CD14-positive monocyte (primary cell): Measurements from ENCODE around the gene MDK. TPM values are rescaled to one million over a fixed set of nuclear protein-coding genes. Genes with fewer than 3 reads are reported as not detected.
"Not testable (repeated sequence)": the region's sequence is repeated elsewhere in the genome, so short reads cannot be mapped to it uniquely, and the experiment has no call there.

ENCODE experiments used
- DNase-seq, 3 donors: peaks; one replicate each; pipeline ENCODE4 v3.0.0-alpha.2; 2011 to 2022
- H2AFZ ChIP-seq: 2 replicates; pipeline ENCODE4 v1.6.0; 2012; ENCODE audit warnings: mild to moderate bottlenecking, low read depth, low read length, inconsistent platforms; ENCODE audit not compliant: insufficient read depth, poor library complexity, severe bottlenecking
- H3K27ac ChIP-seq, 2 donors: 1 replicate in 1 of 2; 2 replicates in 1 of 2; pipeline ENCODE4 v1.5.1; 2012 to 2013; ENCODE audit warnings: low read length in 2 of 2, control low read depth in 1 of 2, inconsistent platforms in 1 of 2, low read depth in 1 of 2, mild to moderate bottlenecking in 1 of 2
- H3K27me3 ChIP-seq, 2 donors: one replicate each; pipeline versions ENCODE4 v1.6.0 to v1.6.1; 2011 to 2013; ENCODE audit warnings: low read length in 2 of 2; ENCODE audit not compliant: control insufficient read depth in 2 of 2, insufficient read depth in 2 of 2
- H3K36me3 ChIP-seq, 2 donors: replicated peaks in 1 of 2; 1 replicate in 1 of 2; 2 replicates in 1 of 2; pipeline versions ENCODE4 v1.5.1 to v1.6.1; 2012 to 2013; ENCODE audit warnings: low read length in 2 of 2, control low read depth in 1 of 2, inconsistent platforms in 1 of 2, mild to moderate bottlenecking in 1 of 2; ENCODE audit not compliant: insufficient read depth in 2 of 2, control insufficient read depth in 1 of 2
- H3K4me1 ChIP-seq, 2 donors: 1 replicate in 1 of 2; 2 replicates in 1 of 2; pipeline versions ENCODE4 v1.5.1 to v1.6.1; 2012 to 2013; ENCODE audit warnings: low read length in 2 of 2, control low read depth in 1 of 2, inconsistent platforms in 1 of 2, mild to moderate bottlenecking in 1 of 2, moderate library complexity in 1 of 2; ENCODE audit not compliant: insufficient read depth in 2 of 2, control insufficient read depth in 1 of 2
- H3K4me2 ChIP-seq: replicated peaks from 2 replicates; pipeline ENCODE3; 2012; ENCODE audit warnings: low read length, moderate library complexity, mild to moderate bottlenecking; ENCODE audit not compliant: poor library complexity, severe bottlenecking; ENCODE audit errors: extremely low read depth
- H3K4me3 ChIP-seq, 3 experiments: fragments of 200-600 bp in 1 of 3; sonication (generic) in 1 of 3; replicated peaks in 1 of 3; 1 replicate in 2 of 3; 2 replicates in 1 of 3; pipeline ENCODE4 v1.5.1; 2011 to 2013; ENCODE audit warnings: low read length in 3 of 3, mild to moderate bottlenecking in 3 of 3, control low read depth in 2 of 3, low read depth in 2 of 3, inconsistent platforms in 1 of 3, moderate library complexity in 1 of 3
- H3K79me2 ChIP-seq: 2 replicates; pipeline ENCODE4 v1.6.0; 2012; ENCODE audit warnings: mild to moderate bottlenecking, control low read depth, inconsistent platforms, low read length, moderate library complexity; ENCODE audit not compliant: insufficient read depth
- H3K9ac ChIP-seq: 2 replicates; pipeline ENCODE4 v1.6.0; 2017; ENCODE audit warnings: low read length, mild to moderate bottlenecking; ENCODE audit not compliant: insufficient read depth, poor library complexity, severe bottlenecking
- H3K9me3 ChIP-seq, 2 donors: replicated peaks in 1 of 2; 1 replicate in 1 of 2; 2 replicates in 1 of 2; pipeline versions ENCODE4 v1.5.1 to v1.6.1; 2012 to 2013; ENCODE audit warnings: low read length in 2 of 2, control low read depth in 1 of 2; ENCODE audit not compliant: control insufficient read depth in 1 of 2, insufficient read depth in 1 of 2
- H4K20me1 ChIP-seq: 2 replicates; pipeline ENCODE4 v1.6.0; 2012; ENCODE audit warnings: mild to moderate bottlenecking, low read length, control low read depth, moderate library complexity; ENCODE audit not compliant: insufficient read depth
- H3K27ac Mint-ChIP-seq, 7 donors: one replicate each; pipeline ENCODE4 v1.8.0; 2020; ENCODE audit warnings: mild to moderate bottlenecking in 7 of 7, mixed read lengths in 7 of 7, moderate library complexity in 6 of 7, inconsistent platforms in 2 of 7
- H3K27me3 Mint-ChIP-seq, 3 donors: one replicate each; pipeline ENCODE4 v1.8.0; 2021 to 2022; ENCODE audit warnings: low read depth in 3 of 3, mild to moderate bottlenecking in 3 of 3, mixed read lengths in 3 of 3, moderate library complexity in 3 of 3, inconsistent platforms in 1 of 3
- H3K36me3 Mint-ChIP-seq, 2 donors: one replicate each; pipeline ENCODE4 v1.8.0; 2020; ENCODE audit warnings: mixed read lengths in 2 of 2, inconsistent platforms in 1 of 2, mild to moderate bottlenecking in 1 of 2
- H3K4me1 Mint-ChIP-seq: one replicate; pipeline ENCODE4 v1.8.0; 2020; ENCODE audit warnings: mild to moderate bottlenecking, mixed read lengths
- H3K4me3 Mint-ChIP-seq, 2 donors: one replicate each; pipeline ENCODE4 v1.8.0; 2020; ENCODE audit warnings: mild to moderate bottlenecking in 2 of 2, mixed read lengths in 2 of 2, moderate library complexity in 1 of 2
- H3K9me3 Mint-ChIP-seq, 7 donors: one replicate each; pipeline ENCODE4 v1.8.0; 2020 to 2022; ENCODE audit warnings: mixed read lengths in 7 of 7, mild to moderate bottlenecking in 6 of 7, moderate library complexity in 6 of 7, inconsistent platforms in 2 of 7
- CTCF ChIP-seq: fragments of 200-600 bp; IDR thresholded peaks from one replicate; pipeline ENCODE4 v1.8.0; 2022; ENCODE audit warnings: antibody characterized with exemption, mild to moderate bottlenecking
- WGBS: methylation state at CpG from one replicate; pipeline ENCODE4 v1.1.5; 2013; ENCODE audit warnings: missing lambda C conversion rate; ENCODE audit not compliant: insufficient coverage; 5-methylcytosine and 5-hydroxymethylcytosine counted together
- intact Hi-C, 2 donors: fragments of 100-400 bp; cut with micrococcal nuclease; formaldehyde crosslinking; loops; one replicate each; pipeline versions ENCODE4 v1.15.0 to v1.15.1; 2023
- polyA plus RNA-seq, 3 donors: library from polyadenylated mRNA; depleted of rRNA in 1 of 3; unstranded in 2 of 3; stranded (reverse) in 1 of 3; fragments of 300-500 nt in 2 of 3; fragments of >200 nt in 1 of 3; fragmentation: Illumina TruSeq in 2 of 3; gene quantifications; 1 replicate in 2 of 3; 2 replicates in 1 of 3; pipeline ENCODE4 v1.2.3, GENCODE V29; 2012 to 2021

The MDK gene
- polyA plus RNA-seq, 3 donors = 2.8 TPM; not detected in 2

GRCh38 chr11:46370253-46370652, 11.2 kb upstream of the MDK start:
- Histone ChIP-seq H3K4me1 (peaks cover under 1 to 12% of the 10 kb centered on the region in 2 donors), H3K27me3 (no peaks in the 10 kb centered on the region), H4K20me1 (peaks cover 99% of the 10 kb centered on the region), H3K9ac (no peak overlapping the region), H3K27ac (no peak overlapping the region), H3K79me2 (peaks cover 73% of the 10 kb centered on the region), H3K4me2 (no peak overlapping the region), H3K9me3 (no peaks in the 10 kb centered on the region), H2AFZ (no peak overlapping the region), H3K4me3 (no peak overlapping the region), H3K36me3 (peaks cover 86 to 96% of the 10 kb centered on the region in 2 donors)
- Mint-ChIP-seq H3K27me3 (peaks cover 0 to 2% (median 1%) of the 10 kb centered on the region in 3 donors), H3K9me3 (no peaks in the 10 kb centered on the region), H3K27ac (peak overlapping the region in 3 of 7 donors; percentile 15 to 70 (median 23)), H3K36me3 (peaks cover 59 to 93% of the 10 kb centered on the region in 2 donors), H3K4me3 (no peak overlapping the region), H3K4me1 (peaks cover 6% of the 10 kb centered on the region)
- no peak for TF ChIP-seq CTCF
- WGBS = 92% methylated on average over 8 of the region's 13 CpGs
- DNase-seq = no peak
- intact Hi-C loops = no loop called here

GRCh38 chr11:46371262-46371661, 10.2 kb upstream of the MDK start:
- H4K20me1 ChIP-seq = peaks cover 99% of the 10 kb centered on the region
- H3K9ac ChIP-seq, H3K4me1 ChIP-seq, H3K9me3 Mint-ChIP-seq, H3K4me3 Mint-ChIP-seq, H3K27me3 Mint-ChIP-seq, H3K4me3 ChIP-seq, H3K27ac ChIP-seq, H2AFZ ChIP-seq, H3K27me3 ChIP-seq, H3K4me2 ChIP-seq, H3K4me1 Mint-ChIP-seq, DNase-seq, H3K9me3 ChIP-seq, intact Hi-C loops: not testable (repeated sequence)
- WGBS = 86% methylated on average over 8 of the region's 19 CpGs
- peaks cover 90 to 96% of the 10 kb centered on the region in 2 donors for H3K36me3 ChIP-seq
- peak overlapping the region in 1 of 7 donors; percentile 19 for H3K27ac Mint-ChIP-seq
- H3K36me3 Mint-ChIP-seq = peaks cover 67 to 93% of the 10 kb centered on the region in 2 donors
- peaks cover 63% of the 10 kb centered on the region for H3K79me2 ChIP-seq
